ENCODE results near the gene ZNF41. TPM values are rescaled to one million over a fixed set of nuclear protein-coding genes. Genes with fewer than 3 reads are reported as not detected.

Gene ZNF41
- total RNA-seq, 2 donors from 2014 or later: 1.6 to 4.9 TPM

DNA sequence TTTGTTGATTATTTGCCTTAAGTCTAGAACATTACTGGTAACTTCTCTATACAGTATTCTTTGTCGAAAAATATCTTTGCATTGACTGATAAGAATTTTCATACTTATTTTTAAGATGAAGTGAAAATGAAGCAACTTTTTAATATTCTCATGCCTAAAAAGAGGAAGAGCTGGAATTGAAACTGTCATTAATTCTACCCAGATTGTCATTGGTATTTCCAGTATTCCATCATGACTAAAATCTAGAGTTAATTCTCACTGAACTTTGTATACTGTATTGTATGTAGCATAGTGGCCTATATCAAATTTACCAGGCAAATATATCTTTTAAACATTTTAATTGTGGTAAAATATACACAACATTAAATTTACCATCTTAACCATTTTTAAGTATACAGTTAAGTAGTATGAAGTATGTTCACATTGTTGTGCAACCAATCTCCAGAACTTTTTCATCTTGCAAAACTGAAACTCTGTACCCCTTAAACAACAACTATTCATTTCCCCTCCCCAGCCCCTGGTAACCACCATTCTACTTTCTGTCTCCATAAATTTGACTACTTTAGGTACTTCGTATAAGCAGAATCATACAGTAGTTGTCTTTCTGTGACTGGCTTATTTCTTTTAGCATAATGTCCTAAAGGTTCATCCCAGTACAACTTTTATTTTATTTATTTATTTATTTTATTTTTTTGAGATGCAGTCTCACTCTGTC, 24.3 kb upstream of the ZNF41 start:
- ATAC-seq: no peak
- 58 to 91% methylated on average over 2 of the region's 2 CpGs for WGBS, 2 donors
- Histone ChIP-seq H3K27me3 (no peaks in the 10 kb centered on the region), H3K9me3 (no peaks in the 10 kb centered on the region), H3K36me3 (replicated peaks in 1 of 2; ENCODE audit: insufficient read depth in 1 of 2, low read depth in 2 of 2) (no peaks in the 10 kb centered on the region), H3K4me1 (no peaks in the 10 kb centered on the region), H3K4me3 (no peak overlapping the region), H3K27ac (no peak overlapping the region)
- no peak for DNase-seq
- TF ChIP-seq, protein P1, sequence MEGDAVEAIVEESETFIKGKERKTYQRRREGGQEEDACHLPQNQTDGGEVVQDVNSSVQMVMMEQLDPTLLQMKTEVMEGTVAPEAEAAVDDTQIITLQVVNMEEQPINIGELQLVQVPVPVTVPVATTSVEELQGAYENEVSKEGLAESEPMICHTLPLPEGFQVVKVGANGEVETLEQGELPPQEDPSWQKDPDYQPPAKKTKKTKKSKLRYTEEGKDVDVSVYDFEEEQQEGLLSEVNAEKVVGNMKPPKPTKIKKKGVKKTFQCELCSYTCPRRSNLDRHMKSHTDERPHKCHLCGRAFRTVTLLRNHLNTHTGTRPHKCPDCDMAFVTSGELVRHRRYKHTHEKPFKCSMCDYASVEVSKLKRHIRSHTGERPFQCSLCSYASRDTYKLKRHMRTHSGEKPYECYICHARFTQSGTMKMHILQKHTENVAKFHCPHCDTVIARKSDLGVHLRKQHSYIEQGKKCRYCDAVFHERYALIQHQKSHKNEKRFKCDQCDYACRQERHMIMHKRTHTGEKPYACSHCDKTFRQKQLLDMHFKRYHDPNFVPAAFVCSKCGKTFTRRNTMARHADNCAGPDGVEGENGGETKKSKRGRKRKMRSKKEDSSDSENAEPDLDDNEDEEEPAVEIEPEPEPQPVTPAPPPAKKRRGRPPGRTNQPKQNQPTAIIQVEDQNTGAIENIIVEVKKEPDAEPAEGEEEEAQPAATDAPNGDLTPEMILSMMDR (IDR thresholded peaks at IDR 0.05): no peak
- intact Hi-C loops (cut with DNase I): no loop called here

DNA sequence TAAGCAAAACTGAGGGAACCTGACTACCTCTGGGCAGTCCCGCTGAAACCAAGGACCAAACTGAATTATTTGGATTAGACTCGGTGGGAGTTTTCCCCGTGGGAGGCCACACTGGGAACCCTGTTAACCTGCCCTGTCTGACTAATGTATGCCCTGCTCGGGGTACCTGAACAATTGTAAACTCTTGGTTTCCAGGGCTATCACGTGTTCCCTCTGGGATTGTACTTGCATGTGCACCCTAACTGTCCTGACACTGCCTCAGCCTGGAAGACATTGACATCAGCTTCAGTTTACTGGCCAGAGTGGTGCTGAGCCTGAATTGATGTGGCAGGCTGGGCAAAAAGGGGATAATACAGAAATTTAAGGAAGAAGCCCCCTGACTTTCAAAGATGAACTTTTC, 20.1 kb upstream of the ZNF41 start:
- Histone ChIP-seq H3K27me3 (no peaks in the 10 kb centered on the region), H3K4me1 (no peaks in the 10 kb centered on the region), H3K27ac (no peak overlapping the region), H3K4me3 (no peak overlapping the region), H3K9me3 (no peaks in the 10 kb centered on the region), H3K36me3 (replicated peaks in 1 of 2; ENCODE audit: insufficient read depth in 1 of 2, low read depth in 2 of 2) (no peaks in the 10 kb centered on the region)
- no peak for ATAC-seq
- TF ChIP-seq, protein P1 (IDR thresholded peaks at IDR 0.05): no peak
- no peak for TF ChIP-seq POLR2A (IDR thresholded peaks at IDR 0.05)
- DNase-seq: no peak
- 56 to 59% methylated on average over 2 to 3 of the region's 5 CpGs for WGBS, 2 donors
- intact Hi-C loops (cut with DNase I): no loop called here

DNA sequence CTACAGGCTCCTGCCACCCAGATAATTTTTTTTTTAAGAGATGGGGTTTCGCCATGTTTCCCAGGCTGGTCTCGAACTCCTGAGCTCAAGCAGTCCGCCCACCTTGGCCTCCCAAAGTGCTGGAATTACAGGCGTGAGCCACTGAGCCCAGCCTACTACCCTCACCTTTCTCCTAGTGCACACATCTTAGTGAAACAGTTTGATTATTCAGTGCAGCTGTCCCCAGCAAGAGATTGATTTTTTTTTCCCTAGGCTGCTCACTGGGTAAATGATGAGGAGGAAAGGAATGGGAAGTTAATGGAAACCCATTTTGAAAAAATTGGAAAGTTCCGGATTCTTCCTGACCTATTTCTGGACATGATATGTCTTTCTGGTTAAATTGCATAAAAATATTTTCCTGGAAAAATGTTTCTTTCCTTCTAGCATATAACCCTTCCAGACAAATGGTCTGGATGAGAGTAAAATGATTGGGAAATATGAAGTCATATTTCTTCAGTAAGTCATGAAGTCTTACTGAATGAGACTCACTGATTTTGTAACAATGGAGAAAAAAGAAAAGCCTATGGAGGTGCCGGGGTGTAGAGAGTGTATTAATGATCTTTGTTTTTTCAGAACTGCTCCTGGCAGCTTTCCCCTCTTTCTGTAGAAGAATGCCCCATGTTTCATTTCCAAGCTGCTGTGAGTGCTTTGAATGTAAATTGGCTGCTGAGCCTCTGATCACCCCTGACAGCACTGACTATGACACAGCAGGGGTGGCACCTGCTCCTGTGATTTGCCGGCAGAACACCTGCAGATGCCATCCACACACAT, 19.5 kb upstream of the ZNF41 start:
- no peak for DNase-seq
- Histone ChIP-seq H3K4me1 (no peaks in the 10 kb centered on the region), H3K4me3 (no peak overlapping the region), H3K27ac (no peak overlapping the region), H3K27me3 (no peaks in the 10 kb centered on the region), H3K9me3 (no peaks in the 10 kb centered on the region), H3K36me3 (replicated peaks in 1 of 2; ENCODE audit: insufficient read depth in 1 of 2, low read depth in 2 of 2) (no peaks in the 10 kb centered on the region)
- intact Hi-C loops (cut with DNase I): no loop called here
- ATAC-seq: no peak
- 49 to 57% methylated on average over 6 to 7 of the region's 7 CpGs for WGBS, 2 donors
- TF ChIP-seq, protein P1 (IDR thresholded peaks at IDR 0.05): no peak
- TF ChIP-seq POLR2A (IDR thresholded peaks at IDR 0.05): no peak

DNA sequence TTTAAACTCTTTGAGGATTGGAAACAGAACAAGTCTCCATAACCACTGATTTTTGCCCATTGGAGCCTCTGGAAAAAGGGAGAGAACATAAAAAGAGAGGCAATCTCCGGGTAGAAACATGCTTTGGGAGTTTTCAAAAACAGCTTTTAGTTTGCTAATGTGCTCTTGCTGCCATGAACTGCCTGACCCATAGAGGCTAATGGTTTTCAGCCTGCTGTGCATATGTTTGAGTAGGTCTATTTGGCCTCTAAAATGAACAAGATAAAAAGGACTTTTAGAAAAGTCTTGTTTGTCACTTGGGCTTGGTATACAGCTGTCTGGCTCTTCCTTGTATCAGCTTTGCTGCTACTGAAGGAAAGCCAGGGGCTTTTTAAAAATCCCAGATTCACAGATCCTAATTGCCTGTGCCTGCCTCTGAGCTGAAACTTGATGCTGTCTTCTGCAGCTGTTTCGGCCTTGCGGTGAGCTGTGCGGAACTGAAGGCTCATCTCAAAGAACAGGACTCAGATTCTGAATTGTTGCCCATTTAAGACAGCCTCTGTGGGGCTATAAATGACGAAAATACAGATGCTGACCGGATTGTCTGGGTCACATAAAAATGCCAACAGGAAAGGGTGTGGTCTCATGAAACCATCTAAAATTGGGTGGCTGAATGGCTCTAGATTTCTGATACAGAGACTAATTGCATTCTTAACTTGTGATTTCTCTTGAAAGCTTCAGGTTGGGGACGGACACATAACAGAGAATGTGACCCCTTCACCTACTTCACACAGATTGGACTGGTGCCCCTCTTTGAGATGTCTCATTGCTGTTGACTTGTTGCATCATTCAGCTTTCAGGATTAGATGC, 18.4 kb upstream of the ZNF41 start:
- no peak overlapping the region for H3K4me3 ChIP-seq
- intact Hi-C loops (cut with DNase I): no loop called here
- no peaks in the 10 kb centered on the region for H3K4me1 ChIP-seq
- no peaks in the 10 kb centered on the region for H3K9me3 ChIP-seq
- no peak for ATAC-seq
- H3K27ac ChIP-seq: no peak overlapping the region
- DNase-seq: no peak
- H3K36me3 ChIP-seq (replicated peaks in 1 of 2; ENCODE audit: insufficient read depth in 1 of 2, low read depth in 2 of 2): no peaks in the 10 kb centered on the region
- TF ChIP-seq, protein P1 (IDR thresholded peaks at IDR 0.05): no peak
- no peak for TF ChIP-seq POLR2A (IDR thresholded peaks at IDR 0.05)
- WGBS, 2 donors: 32 to 59% methylated on average over 4 to 7 of the region's 7 CpGs
- no peaks in the 10 kb centered on the region for H3K27me3 ChIP-seq
